Measurements from ENCODE around the gene ENAH. TPM values are rescaled to one million over a fixed set of nuclear protein-coding genes. Genes with fewer than 3 reads are reported as not detected.

ENAH gene
- total RNA-seq, 1 donor from 2014 or later, result 8.9 TPM

DNA sequence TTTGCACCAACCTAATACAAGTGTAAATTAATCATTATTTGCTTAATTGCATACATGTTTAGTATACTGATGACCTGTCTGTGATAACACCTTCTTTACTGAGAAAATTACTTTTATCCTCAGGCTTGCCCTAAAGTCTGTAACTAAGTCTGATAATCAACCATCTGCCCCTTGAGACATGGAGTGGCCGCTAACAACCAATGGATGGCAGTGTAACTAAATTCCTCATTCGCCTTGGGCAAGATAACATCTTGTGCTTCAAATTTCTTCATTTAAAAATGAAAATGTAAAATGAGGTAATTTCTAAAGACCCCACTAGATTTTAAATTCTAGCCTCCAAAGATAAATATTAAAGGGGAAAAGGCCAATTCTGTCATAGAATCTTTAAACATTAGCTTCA lies 85.1 kb downstream of the ENAH start:
- peak in 1 of 2 donors; percentile 39 for DNase-seq (ENCODE audit: low read depth in 2 of 2)

DNA sequence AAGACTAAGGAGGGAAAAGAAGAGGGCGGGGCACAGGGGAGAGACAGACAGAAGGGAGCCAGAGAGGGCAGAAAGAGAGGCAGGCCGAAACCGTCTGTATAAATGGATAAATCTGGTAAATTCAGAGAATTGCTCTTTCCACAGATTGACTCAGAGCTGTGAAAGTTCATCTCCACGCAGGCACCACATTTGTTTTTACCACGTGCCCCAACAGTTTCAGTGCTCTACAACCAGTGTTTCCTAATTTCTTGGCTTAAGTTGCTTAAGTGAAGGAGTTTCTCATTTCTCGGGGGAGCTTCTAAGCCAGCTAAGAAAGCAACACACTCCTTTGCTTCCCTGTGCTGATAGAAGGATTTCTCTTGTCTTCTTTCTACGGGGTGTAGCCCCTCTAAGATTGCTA lies 87.1 kb downstream of the ENAH start:
- DNase-seq (ENCODE audit: low read depth in 2 of 2), result no peak

DNA sequence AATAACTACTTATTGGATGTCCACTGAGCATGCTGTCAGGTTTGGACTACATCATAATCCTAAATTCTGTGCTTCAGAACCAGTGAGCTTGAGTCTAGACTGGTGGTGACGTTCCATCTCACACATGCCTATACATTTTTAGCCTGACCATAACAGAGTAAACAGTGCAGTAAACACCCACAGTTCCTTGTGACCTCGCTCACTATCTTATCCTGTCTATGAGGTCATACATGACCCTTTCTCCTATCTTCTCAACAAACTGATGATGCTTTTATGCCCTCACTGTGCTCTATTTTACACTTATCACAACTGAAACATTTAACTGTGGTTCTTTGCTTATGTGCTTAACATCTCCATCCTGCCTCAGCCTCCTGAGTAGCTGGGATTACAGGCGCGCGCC lies 91.2 kb downstream of the ENAH start:
- DNase-seq (ENCODE audit: low read depth in 2 of 2), result no peak

DNA sequence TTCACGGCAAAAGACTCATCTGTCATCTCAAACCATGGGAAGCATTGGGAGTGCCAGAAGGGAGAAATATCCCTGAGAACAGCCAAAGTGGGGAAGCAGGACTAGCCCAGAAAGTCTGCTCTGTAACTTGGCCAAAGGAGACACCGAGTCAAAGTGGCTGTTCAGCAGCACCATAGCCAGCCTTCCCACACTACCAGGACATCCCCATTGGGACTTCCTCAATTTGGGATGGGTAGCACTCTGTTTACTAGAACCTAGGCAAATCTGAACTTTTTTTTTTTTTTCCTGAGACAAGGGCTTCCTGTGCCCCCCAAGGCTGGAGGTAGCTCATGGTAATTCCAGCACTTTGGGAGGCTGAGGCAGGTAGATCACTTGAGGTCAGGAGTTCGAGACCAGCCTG lies 93.0 kb downstream of the ENAH start:
- DNase-seq (ENCODE audit: low read depth in 2 of 2), result no peak

GRCh38 chr1:225559326-225559725 lies 93.6 kb downstream of the ENAH start:
- no peak for DNase-seq (ENCODE audit: low read depth in 2 of 2)

- no peak for DNase-seq (ENCODE audit: low read depth in 2 of 2)
These were observed 96.2 kb downstream of the ENAH start for GRCh38 chr1:225556694-225557093.

DNA sequence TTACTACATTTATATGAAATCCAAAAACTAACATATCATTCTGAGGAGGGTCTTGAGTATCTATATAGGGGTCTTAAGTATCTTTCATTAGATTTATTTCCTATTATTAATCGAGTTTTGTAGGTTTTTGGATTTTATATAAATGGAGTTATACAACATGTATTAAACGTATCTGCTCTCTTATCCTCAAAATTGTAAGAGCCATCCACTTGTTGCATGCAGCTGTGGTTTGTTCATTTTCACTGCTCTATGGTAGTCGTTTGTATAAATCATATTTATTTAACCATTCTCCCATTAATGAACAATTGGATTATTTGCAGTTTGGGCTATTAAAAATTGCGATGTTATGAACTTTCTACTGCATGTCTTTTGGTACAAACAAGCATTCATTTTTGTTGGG lies 97.1 kb downstream of the ENAH start:
- no peak for DNase-seq (ENCODE audit: low read depth in 2 of 2)

- DNase-seq (ENCODE audit: low read depth in 2 of 2), result peak; percentile 43 to 46
These were observed 98.6 kb downstream of the ENAH start for GRCh38 chr1:225554216-225554812.

DNA sequence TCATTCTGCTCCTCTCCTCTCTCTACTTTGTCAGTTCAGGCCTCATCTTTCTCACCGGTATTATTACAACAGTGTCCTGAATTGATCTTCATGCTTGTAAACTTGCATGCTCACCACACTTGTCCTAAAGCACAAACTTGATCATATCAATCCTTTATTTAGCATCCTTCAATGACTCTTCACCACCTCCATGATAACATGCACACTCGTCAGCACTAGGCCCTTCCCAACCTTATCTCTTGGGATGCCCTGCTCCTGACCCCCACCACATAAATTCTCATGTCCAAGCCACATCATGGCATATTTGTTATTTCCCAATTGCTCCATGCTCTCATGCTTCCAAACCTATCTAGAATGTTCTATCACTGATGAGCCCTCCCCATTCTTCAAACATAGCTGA lies 103.1 kb downstream of the ENAH start:
- no peak for DNase-seq (ENCODE audit: low read depth in 2 of 2)

GRCh38 chr1:225548140-225548857 lies 104.6 kb downstream of the ENAH start:
- DNase-seq (ENCODE audit: low read depth in 2 of 2), result no peak

DNA sequence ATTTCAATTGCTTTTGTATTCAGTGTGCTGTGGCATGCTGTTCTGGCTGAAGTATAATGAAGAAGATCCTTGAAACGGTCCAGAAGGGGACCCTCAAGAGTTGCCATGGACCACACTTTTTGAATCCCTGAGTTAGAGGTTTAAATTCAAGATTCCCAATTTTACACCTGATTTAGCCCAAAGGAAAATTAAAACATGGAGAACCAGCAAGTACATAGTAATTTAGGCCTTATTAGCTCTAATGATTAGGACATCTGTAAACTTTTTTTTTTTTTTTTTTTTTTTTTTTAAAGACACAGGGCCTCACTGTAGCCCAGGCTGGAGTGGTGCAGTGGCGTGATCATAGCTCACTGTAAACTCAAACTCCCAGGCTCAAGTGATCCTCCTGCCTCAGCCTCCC lies 107.3 kb downstream of the ENAH start:
- DNase-seq (ENCODE audit: low read depth in 2 of 2), result no peak

DNA sequence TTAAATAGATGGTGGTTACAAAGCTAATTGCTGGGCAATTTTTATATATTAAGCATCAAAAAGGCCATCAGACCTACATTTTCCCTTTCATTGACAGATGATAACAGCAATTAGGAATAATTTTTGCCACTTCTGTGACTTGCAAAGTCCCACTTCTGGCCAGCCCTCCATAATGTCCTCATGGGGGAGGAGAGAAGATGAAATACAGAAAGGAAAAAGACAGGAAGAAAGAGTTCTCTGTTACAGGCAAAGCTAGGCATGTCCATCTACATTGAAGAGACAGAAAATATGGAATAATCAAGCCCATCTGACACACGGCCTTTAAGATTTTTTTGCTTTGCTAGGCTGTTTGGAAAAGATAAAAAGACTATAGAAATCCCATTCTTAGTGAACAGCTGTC lies 108.0 kb downstream of the ENAH start:
- no peak for DNase-seq (ENCODE audit: low read depth in 2 of 2)

- peak in 1 of 2 donors; percentile 15 for DNase-seq (ENCODE audit: low read depth in 2 of 2)
These were observed 108.7 kb downstream of the ENAH start for GRCh38 chr1:225544263-225544662.

DNA sequence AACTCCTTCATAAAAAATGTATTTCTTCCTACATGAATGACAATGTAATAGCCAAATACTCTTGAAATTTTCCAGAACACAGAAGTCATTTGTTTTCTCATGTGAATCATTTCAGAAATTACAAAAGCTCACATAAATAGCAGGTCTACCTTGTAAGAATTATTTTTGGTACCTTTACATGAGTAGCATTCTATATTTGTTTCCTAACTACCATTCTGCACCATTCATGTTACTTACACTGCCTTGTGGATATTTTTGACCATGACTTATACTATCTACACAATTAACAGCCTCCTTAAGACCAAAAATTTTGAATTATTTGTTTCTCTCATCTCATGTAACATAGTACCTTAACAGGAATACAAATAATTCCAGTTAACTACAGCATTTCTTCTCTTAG lies 109.6 kb downstream of the ENAH start:
- no peak for DNase-seq (ENCODE audit: low read depth in 2 of 2)

GRCh38 chr1:225541383-225541782 lies 111.5 kb downstream of the ENAH start:
- no peak for DNase-seq (ENCODE audit: low read depth in 2 of 2)

GRCh38 chr1:225539575-225539974 lies 113.3 kb downstream of the ENAH start:
- no peak for DNase-seq (ENCODE audit: low read depth in 2 of 2)

DNA sequence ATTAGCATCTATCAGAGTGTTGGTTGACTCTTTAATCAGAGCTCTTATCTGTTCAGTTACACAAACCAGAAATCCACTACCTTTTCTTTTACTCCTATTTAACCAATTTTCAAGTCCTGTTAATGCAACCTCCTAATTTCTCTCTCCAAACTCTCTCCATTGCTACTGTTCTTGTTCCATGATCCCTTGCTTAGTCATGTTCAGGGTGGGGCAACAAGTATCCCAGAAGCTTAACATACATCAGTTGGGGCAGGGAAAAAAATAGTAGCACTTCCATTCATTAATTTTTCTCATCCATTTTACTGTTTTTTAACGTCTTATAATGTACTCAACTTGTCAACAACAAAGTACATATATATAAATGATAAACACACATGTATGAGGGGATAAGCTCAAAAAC lies 113.9 kb downstream of the ENAH start:
- DNase-seq (ENCODE audit: low read depth in 2 of 2), result no peak

GRCh38 chr1:225537554-225538251 lies 115.2 kb downstream of the ENAH start:
- DNase-seq (ENCODE audit: low read depth in 2 of 2), result no peak

- no peak for DNase-seq (ENCODE audit: low read depth in 2 of 2)
These were observed 117.6 kb downstream of the ENAH start for GRCh38 chr1:225535280-225535679.

- DNase-seq (ENCODE audit: low read depth in 2 of 2), result no peak
These were observed 118.2 kb downstream of the ENAH start for GRCh38 chr1:225534772-225535171.

GRCh38 chr1:225534135-225534534 lies 118.8 kb downstream of the ENAH start:
- no peak for DNase-seq (ENCODE audit: low read depth in 2 of 2)

- no peak for DNase-seq (ENCODE audit: low read depth in 2 of 2)
These were observed 119.7 kb downstream of the ENAH start for GRCh38 chr1:225533238-225533637.
